Uterus (tissue), 2 donors: Measurements from ENCODE around the gene SMIM28.

ENCODE experiments used
- POLR2A ChIP-seq, 2 donors: fragments of 450-650 bp; IDR thresholded peaks; one replicate each; pipeline ENCODE4 v1.6.1; 2016; ENCODE audit warnings: antibody characterized with exemption in 2 of 2, mild to moderate bottlenecking in 1 of 2, moderate library complexity in 1 of 2
- TF ChIP-seq, protein P1 (sequence below), 4 experiments: fragments of 200-600 bp in 2 of 4; fragments of 450-650 bp in 2 of 4; sonication (generic) in 2 of 4; IDR thresholded peaks; one replicate each; pipeline ENCODE4 v1.5.1; 2016 to 2019; ENCODE audit warnings: antibody characterized with exemption in 4 of 4, mild to moderate bottlenecking in 2 of 4, moderate library complexity in 1 of 4

DNA sequence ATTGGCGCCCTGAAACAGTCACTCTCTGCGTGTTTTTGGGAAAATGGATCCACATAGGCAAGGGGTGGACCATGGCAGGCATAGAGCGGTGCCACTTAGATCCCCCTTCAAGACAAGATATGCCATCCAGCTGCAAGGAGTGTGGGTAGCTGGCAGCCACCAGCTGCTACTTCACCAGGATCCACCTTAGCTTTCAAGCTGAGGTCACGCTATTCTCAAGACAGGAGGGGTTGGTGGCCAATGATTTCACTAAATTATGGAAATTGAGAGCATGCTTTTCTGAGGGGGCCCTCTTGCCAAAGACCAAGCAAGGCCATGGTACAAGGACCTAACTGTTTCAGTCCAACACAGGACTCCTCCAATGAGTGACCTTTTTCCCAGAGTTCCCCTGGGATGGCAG, 42.7 kb downstream of the SMIM28 start:
- TF ChIP-seq, protein P1, sequence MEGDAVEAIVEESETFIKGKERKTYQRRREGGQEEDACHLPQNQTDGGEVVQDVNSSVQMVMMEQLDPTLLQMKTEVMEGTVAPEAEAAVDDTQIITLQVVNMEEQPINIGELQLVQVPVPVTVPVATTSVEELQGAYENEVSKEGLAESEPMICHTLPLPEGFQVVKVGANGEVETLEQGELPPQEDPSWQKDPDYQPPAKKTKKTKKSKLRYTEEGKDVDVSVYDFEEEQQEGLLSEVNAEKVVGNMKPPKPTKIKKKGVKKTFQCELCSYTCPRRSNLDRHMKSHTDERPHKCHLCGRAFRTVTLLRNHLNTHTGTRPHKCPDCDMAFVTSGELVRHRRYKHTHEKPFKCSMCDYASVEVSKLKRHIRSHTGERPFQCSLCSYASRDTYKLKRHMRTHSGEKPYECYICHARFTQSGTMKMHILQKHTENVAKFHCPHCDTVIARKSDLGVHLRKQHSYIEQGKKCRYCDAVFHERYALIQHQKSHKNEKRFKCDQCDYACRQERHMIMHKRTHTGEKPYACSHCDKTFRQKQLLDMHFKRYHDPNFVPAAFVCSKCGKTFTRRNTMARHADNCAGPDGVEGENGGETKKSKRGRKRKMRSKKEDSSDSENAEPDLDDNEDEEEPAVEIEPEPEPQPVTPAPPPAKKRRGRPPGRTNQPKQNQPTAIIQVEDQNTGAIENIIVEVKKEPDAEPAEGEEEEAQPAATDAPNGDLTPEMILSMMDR (IDR thresholded peaks at IDR 0.05) = no peak
- no peak for TF ChIP-seq POLR2A (IDR thresholded peaks at IDR 0.05)
